GM18951 (cell line): ENCODE results near the gene TRMT1.

Experiments
- POLR2A ChIP-seq: IDR thresholded peaks from 4 replicates; pipeline ENCODE4 v1.6.1; 2011; ENCODE audit warnings: mild to moderate bottlenecking; ENCODE audit not compliant: insufficient read length, insufficient read depth; ENCODE audit errors: extremely low read depth
- in situ Hi-C: fragments of 300-500 bp; cut with MboI; formaldehyde crosslinking; loops from one replicate; pipeline ENCODE4 v1.12.0; 2022; ENCODE audit warnings: low sequenced_read_pairs, mixed read lengths, inconsistent platforms; ENCODE audit not compliant: unreplicated experiment

TRMT1 gene

DNA sequence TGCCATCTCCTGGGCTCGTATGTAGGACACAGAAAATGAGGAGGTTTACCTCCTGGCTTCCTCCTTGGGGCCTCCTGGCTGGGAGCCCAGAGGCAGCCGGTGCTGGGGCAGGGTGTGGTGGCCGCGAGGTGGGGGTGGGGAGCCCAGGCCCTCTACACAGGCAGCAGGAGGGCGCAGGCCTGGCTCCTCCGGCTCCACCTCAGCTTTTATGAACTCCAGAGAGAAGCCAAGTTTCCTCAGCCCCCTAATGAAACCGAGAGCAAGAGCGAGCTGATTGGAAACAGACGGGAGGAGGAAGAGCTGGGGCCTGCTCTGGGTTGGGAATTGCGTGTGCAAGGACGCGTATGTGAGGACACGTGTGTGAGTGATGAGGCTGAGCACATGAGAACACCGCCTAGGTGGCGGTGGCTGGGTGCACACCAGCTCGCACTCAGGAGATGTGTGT is 37.0 kb downstream of the TRMT1 start:
- in situ Hi-C loops: no loop called here
- no peak for TF ChIP-seq POLR2A

DNA sequence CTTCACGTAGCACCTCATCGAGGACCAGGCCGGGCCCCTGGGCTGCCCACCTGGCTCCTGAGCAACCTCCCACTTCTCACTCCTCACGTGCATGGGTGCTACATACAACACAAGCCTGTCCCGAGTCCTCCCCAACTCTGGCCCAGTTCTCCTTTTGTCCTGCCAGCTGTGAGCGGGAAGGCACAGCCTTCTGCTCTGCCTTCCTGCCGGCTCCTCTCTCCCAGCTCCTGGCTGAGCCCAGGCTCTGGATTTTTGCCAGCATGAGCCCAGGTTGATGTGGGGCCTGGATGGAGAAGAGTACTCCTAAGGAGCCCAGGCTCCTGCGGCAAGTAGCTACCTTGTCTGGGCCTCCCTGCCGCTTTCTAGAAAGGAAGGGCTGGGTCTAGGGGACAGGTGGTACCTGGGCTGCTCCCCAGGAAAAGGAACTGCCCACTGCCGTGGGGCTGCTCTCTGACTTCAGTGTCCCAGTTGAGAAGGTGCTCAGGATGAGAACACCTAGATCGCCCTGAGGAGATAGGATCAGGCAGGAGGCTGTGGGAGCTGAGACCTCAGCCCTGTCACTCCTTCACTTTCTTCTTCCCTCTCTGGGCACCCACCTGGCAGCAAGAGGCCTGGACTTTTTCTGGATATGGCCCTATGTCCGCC is 37.5 kb downstream of the TRMT1 start:
- TF ChIP-seq POLR2A: no peak
- in situ Hi-C loops: no loop called here

DNA sequence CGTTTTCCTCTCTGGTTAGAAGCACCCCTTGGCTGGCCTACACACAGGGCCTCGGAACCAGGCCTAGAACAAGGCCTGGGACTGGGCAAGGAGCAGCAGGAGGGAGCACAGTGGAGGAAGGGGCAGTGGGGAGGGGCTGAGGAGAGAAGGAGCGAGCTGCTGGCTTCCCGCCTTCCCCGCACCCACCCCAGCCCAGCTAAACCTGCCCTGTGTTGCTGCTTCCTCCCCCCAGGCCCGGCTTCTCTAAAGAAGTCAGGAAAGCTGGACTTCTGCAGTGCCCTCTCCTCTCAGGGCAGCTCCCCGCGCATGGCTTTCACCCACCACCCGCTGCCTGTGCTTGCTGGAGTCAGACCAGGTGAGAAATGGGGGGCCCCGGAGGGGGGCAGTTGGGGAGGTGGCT is 38.2 kb downstream of the TRMT1 start:
- TF ChIP-seq POLR2A: no peak
- in situ Hi-C loops: no loop called here

- in situ Hi-C loops: no loop called here
- no peak for TF ChIP-seq POLR2A
These were observed 39.3 kb downstream of the TRMT1 start for GRCh38 chr19:13077240-13077639.

GRCh38 chr19:13076787-13077186 is 39.8 kb downstream of the TRMT1 start:
- no peak for TF ChIP-seq POLR2A
- in situ Hi-C loops: no loop called here

GRCh38 chr19:13076320-13076719 is 40.2 kb downstream of the TRMT1 start:
- in situ Hi-C loops: no loop called here
- no peak for TF ChIP-seq POLR2A

GRCh38 chr19:13074378-13074777 is 42.2 kb downstream of the TRMT1 start:
- in situ Hi-C loops: no loop called here
- TF ChIP-seq POLR2A: no peak

- TF ChIP-seq POLR2A: no peak
- in situ Hi-C loops: no loop called here
These were observed 43.3 kb downstream of the TRMT1 start for GRCh38 chr19:13073263-13073662.

DNA sequence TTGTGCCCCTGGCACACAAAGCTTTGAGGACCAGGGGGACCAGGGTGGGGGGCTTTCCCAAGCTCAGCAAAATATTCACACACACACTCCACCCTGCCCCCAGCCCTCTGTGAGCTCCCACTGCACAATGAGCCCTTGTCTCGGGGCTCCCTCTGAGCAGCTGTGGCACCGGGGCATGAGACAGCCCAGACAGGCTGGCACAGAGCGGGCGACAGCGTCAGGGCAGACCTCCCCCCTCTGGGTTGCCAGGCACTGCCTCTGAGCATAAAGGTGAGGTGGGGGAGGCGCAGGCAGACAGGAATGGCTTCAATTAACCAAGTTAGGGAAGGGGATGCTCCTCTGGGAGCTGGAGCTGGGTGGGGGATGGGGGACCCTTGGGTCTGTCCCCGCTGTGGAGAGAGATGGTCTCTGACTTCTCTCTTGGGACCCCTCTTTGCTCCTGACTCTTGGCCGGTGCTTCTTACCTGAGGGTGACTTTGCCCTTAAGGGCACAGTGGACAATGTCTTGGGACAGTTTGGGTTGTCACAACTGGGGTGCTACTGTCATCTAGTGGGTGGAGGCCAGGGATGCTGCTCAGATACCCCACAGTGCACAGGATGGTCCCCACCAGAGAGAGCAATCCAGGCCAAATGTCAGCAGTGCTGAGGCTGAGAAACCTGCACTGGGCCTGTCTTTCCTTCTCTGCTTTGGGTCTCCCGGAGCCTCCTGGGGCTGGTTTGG is 44.2 kb downstream of the TRMT1 start:
- in situ Hi-C loops: no loop called here
- TF ChIP-seq POLR2A: no peak

GRCh38 chr19:13071444-13072187 is 44.9 kb downstream of the TRMT1 start:
- no peak for TF ChIP-seq POLR2A
- in situ Hi-C loops: no loop called here

DNA sequence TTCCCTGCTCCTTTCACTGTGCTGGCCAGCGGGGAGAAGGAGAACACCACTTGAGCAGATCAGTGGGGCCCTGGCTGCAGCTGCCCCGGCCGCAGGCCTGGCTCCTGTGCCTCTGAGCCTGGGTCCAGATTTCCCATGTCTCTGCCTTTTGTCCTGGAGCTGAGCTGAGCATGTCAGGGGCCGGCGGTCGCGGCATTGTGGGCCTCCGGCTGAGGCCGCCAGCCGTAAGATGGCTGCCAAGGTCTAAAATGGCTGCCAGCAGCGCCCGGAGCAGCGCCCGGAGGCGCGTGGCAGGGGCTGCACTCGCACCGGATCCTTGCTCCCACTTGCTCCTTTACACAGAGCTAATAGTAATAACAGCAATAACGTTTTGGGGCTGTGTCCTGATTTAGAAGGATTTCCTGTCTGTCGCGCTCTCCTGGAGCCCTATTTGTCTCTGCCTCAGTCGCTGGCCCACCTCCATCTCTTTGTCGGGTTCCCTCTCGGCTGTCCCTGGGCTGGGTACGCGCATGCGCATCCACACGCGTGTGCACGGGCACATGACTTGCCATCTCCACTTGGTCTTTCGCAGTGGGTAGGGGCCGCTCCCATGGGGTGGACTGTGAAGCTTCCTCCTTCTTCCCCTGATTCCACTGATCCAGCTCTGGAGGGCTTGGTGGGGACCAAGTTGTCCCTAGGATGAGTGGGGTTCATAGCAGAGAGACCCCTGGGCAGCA is 46.0 kb downstream of the TRMT1 start:
- in situ Hi-C loops: no loop called here
- TF ChIP-seq POLR2A: no peak

GRCh38 chr19:13069415-13070359 is 46.9 kb downstream of the TRMT1 start:
- in situ Hi-C loops: no loop called here
- no peak for TF ChIP-seq POLR2A

DNA sequence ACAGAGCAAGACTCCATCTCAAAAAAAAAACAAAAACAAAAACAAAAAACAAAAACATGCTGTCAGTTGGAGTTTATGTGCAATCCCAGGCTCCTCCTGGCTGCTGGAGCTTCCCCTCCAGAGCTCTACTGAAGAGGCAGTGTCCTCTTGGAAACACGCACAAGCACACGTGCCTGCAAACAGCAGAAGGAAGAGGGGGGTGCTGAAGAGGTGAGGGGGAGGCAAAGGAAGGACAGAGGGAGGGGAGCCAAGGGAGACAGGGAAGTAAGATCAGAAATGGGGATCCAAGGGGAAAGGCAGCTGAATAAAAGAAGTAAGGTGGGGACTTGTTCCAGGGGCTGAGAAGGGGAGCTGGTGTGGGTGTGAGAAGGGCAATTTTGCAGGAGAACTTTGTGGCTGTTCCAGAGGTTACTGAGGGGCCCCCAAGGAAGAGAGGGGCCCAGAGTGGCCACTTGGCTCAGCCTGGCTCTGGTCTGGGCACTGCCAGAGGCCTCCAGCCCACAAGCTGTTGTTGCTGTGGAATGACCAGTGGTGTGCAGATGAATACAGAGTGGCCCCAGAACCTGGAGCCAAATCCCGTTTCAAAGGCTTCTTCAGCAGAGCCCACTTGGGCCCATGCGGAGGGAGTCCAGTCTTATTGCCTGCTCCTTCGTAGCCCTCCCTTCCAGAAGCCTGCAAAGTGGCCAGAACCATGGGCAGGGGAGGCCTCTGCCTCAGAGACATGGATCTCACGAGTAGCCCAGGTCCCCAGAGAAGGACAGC is 48.3 kb downstream of the TRMT1 start:
- in situ Hi-C loops: no loop called here
- TF ChIP-seq POLR2A: no peak
